GM19043 (cell line): Measurements from ENCODE around the gene RBM46.
"Not testable (repeated sequence)": the region's sequence is repeated elsewhere in the genome, so short reads cannot be mapped to it uniquely, and the experiment has no call there.

Source experiments
- ATAC-seq: cut with Tn5 transposase; IDR thresholded peaks from one replicate; pipeline ENCODE4 v1.9.1; 2021; ENCODE audit warnings: low read depth; ENCODE audit not compliant: unreplicated experiment

RBM46 gene

DNA sequence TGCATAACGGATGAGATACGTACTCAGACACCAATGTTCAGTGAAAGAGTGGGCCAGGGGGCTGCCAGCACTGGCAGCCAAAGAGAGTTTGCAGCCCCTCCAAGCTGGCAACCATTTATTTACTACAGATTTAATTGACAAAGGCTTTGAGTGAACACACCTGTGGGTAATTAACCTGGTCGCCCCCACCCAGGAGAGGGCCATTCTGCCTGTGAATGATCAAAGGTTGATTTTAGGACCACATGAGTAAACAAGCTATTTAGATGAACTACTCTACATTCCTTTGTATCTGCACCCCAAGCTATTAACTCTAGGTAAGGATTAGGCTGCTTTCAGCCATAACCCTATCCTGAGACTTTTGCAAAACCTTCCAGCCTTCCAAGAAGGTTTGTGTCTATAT, 55.0 kb downstream of the RBM46 start:
- no peak for ATAC-seq

DNA sequence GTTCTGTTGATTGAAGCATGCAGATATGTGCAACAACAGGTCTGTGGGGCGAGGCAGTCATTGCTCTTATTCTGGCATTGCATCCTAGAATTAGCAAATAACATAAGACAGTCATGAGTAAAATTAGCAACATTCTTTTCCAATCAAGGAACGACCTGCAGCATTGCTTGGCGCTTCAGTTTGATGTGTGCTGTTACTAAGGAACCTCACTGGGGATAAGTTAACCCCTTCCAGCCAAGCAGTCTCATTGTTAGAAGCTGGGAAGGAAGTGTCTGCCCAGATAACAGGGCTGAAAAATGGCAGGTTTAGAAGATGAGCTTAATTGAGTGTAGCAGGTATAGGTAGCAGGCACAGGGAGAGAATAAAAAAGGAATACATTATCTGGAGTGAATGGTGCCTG, 55.4 kb downstream of the RBM46 start:
- no peak for ATAC-seq

DNA sequence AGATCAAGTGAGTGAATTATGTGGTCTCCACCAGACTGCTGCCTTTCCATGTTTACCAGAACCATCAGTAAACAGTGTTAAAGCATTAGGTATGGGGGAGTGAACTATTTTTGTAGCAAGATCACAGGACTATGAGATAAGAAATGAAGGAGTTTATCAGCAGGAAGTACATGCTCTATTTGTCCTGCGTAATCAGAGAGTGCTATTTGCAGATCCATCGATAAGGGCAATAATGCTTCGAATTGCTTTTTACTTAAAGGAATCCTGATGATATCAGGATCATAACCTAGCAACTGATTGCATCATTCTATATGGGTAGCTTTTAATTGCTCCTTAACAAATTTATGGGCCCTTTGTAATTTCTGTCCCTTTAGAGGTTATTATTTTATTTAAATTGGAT, 57.1 kb downstream of the RBM46 start:
- no peak for ATAC-seq

DNA sequence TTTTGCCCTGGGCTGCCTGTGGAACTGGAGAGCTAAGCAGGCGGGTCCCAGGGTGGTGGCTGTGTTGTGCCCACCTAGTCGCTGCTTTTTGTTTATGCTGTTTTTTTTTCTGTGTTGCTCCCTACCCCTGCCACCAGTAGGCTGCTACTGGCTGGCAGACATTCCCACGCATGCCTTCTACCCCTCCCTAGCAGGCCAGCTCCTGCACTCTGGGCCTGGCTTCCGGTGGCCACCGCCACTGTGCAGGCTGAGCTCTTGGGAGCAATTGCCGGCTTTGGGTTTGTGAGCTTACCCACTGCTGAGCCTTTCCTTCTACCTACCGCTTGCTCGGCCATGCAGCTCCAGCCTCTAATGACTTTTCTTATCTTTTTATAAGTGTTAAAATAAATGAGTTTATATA, 57.6 kb downstream of the RBM46 start:
- no peak for ATAC-seq

DNA sequence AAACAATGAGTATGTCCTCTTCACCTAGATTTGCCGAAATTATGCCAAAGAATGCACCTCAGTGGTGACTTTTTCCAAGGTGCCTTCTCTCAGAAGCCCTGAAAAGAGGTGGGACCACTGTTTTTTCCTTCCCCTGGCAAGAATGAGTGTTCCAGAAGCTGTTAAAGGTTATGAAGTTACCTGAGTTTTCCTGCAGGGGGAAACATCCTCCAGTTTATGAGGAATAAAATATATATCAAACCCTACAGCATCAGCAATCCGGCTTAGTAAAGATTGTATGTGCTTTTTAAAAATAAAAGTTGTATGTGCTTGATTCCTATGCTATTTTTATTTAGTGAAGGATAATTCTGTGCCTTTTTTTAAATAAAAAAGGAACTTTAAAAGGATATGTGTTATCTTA, 73.3 kb downstream of the RBM46 start:
- ATAC-seq, result no peak

DNA sequence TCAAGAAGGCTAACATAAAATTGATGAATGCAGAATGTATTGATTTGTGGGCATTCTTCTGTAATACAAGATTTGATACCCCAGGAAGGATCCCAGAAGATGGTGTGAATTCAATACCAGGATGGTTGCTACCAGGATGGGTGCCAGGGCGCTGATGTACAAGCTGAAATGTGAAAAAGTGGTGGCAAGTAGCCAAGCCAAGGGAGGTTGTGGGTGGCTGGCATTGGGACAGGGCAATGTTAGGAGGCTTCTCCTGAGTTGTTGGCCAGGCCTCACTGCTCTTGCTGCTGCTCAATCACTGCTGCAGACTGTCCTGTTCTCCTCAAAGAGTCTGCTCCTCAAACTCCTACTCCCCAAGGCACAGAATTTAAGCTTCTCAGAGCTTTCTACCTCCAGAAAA, 77.1 kb downstream of the RBM46 start:
- ATAC-seq, result no peak

DNA sequence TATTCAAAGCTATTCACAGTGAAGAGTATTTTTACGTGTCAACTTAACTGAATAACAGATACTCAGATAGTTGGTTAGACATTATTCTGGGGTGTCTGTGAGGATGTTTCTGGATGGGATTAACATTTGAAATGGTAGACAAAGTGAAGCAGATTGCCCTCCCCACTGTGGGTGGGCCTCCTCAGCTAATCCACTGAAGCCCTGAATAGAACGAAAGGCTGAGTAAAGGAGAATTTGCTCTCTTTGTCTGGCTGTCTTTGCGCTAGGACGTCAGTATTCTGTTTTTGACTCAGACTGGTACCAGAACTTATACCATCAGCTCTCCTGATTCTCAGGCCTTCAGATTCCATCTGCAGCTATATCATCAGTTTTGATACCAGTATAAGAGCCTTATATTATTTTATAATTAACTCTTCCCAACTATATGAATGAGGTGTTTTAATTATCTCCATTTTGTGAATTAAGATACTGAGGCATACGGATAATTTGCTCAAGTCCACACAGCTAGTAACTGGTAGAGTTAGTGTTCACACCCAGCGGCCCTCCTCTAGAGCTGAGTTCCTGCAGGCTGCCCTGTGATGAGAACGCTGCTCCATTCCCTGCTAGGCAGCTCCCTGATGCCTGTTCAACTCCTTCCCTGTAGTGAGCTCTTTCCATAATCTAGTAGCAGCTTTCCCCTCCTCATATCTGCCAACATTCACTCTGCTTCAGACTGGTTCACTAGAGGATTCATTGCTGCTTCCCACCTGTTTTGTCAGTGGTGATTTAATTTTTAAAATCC, 87.5 kb downstream of the RBM46 start:
- ATAC-seq, result no peak

DNA sequence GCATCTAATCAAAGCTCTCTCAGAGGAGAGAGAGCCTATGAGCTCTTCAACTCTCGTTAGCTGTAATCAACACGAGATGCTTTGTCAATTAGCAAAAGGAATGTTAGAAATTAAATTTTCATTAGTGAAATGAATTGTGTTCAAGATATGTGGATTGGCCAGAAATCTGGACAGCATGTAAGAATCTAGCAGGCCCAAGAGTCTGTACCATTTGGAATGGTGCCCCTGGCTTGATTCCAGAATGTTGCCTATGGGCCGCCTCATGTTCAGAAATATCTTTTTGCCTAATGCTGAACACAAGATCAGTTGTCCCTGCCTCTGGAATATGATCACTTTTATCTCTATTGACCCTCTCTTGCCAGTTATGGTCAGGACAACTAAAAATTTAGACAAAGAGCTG, 88.2 kb downstream of the RBM46 start:
- ATAC-seq, result no peak

DNA sequence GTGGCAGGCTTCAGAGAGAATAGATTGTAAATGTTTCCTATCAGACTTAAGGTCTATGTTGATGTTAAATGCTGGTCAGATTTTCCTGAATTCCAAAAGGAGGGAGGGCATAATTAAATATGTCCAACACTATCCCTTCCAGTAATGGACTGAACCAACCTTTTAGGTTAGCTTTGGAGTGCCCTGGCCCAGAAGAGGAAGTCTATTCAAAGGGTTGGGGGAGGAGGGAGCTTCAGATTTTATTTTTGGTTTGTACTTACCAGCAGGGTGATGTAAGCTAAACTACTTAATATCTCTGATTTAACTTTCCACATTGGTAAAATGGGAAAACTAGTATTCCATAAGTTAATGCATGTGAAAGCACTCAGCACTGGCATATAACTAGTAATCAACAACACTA, 91.1 kb downstream of the RBM46 start:
- ATAC-seq, result no peak

DNA sequence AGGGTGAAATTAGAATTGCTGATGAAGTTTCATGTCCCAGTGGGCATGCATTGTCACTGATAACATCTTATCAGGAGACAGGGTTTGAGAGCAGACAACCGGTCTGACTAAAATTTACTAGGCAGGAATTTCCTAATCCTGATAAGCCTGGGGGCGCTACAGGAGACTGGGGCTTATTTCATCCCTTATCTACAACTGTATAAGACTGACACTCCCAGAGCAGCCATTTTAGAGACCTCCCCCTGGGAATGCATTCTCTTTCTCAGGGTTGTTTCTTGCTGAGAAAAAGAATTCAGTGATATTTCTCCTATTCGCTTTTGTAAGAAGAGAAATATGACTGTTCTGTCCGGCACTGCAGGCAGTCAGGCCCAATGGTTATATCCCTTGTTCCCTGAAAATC, 93.0 kb downstream of the RBM46 start:
- ATAC-seq, result not testable (repeated sequence)

DNA sequence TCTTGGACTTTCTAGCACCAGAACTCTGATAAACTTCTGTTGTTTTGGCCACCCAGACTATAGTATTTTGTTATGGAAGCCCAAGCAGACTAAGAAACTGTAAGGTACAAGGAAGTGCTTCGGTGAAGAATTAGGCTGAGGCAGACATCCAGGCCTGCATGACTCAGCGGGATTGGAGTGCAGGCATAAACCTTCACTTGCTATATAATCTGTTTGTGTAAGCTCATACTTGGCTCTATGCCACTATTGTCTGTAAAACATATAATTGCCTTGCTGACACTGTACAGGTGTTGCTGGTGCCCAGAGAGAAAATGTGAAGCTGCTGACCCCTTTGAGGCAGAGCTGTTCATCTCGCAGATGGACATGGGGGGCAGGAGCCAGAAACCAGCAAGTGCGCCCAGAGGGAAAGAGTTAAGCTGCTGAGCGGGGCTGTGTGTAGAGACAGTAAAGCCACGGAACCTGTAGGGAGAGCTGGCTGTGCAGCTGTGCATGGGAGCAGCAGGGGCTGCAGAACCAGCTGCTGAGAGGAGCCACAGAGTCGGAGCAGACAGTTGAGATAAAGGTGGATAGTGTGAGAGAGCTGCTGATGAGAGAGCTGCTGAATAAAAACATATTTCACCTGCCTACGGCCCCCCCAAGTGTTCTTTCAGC, 96.2 kb downstream of the RBM46 start:
- ATAC-seq, result no peak
